SK-N-MC (cell line): ENCODE data around the gene KCNK3.

Experiments used
- EZH2 ChIP-seq: fragments of 200-600 bp; sonication (generic); IDR thresholded peaks from one replicate; pipeline ENCODE4 v1.6.1; 2017; ENCODE audit warnings: antibody characterized with exemption
- POLR2AphosphoS5 ChIP-seq: IDR thresholded peaks from 2 replicates; pipeline ENCODE4 v1.6.1; 2012; ENCODE audit warnings: mild to moderate bottlenecking, low read depth, low read length, borderline replicate concordance

- TF ChIP-seq EZH2: no peak
- TF ChIP-seq POLR2AphosphoS5: no peak
Observed at GRCh38 chr2:26746934-26747333, 54.4 kb downstream of the KCNK3 start.
